Renal cortical epithelial cell (primary cell): ENCODE measurements around the gene PLBD2. TPM values are rescaled to one million over a fixed set of nuclear protein-coding genes. Genes with fewer than 3 reads are reported as not detected.

ENCODE experiments used
- DNase-seq: peaks from one replicate; pipeline ENCODE4 v3.0.0-alpha.2; 2011; ENCODE audit warnings: low read depth
- total RNA-seq: library from RNA; depleted of rRNA; stranded (reverse); fragments of >200 nt; gene quantifications from 2 replicates; pipeline ENCODE4 v1.2.3, GENCODE V29; 2014

Gene PLBD2
- total RNA-seq, 1 donor from 2014 or later = 51.0 TPM

DNA sequence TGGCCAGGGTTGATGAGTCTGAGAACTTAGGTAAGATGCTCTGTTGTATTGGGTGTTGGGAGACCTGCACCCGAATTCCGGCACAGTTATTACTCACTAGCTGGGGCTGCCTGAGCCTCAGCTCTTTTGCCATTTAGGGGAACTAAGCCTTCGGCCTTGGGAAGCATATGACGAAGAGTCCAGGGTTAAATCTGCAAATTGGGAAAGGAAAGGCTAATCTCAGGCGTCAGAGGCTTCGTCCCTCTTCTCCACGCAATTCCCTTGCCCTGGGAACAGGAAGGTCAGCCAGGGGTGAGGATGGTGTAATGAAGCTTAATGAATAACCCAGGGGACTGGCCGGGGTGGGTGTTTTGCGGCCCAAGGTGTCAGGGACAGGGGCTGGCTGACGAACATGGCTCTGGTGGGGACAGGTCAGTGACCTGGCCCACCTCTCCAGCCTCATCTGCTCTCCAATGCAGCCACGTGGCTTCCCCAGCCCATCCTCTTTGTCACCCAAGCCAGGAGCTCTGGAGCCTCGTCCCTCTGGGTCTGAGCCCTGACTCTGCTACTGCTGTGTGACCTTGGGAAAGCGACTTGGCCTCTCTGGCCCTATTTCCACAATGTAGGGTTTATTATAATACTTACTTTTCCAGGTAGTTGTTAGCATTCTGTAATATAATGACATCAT is 60.0 kb downstream of the PLBD2 start:
- DNase-seq = peak; percentile 81

GRCh38 chr12:113420996-113421595 is 62.7 kb downstream of the PLBD2 start:
- no peak for DNase-seq

- peak; percentile 91 for DNase-seq
These were observed 63.9 kb downstream of the PLBD2 start, which contains the start of gene SDSL for GRCh38 chr12:113422030-113422885. SDSL (plus strand) TSS chr12:113422380; CDS start chr12:113427983, 5,603 bp downstream.

- no peak for DNase-seq
These were observed 64.7 kb downstream of the PLBD2 start for GRCh38 chr12:113422886-113423669.

DNA sequence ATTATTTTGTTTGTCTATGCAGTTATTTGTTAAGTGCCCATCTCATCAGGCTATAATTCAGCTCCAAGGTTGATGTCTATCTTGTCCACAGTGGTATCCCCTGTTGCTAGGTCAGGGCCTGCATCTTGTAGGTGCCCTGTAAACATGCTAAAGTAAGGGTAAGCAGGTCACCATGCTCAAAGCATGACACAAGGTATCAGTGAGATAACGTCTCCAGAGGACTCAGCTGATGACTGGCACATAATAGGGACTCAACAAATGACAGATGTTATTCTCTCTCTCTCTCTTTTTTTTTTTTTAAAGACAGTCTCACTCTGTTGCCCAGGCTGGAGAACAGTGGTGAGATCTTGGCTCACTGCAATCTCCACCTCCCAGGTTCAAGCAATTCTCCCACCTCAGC is 66.1 kb downstream of the PLBD2 start:
- DNase-seq = no peak

GRCh38 chr12:113424915-113425823 is 66.8 kb downstream of the PLBD2 start:
- peak; percentile 24 for DNase-seq

DNA sequence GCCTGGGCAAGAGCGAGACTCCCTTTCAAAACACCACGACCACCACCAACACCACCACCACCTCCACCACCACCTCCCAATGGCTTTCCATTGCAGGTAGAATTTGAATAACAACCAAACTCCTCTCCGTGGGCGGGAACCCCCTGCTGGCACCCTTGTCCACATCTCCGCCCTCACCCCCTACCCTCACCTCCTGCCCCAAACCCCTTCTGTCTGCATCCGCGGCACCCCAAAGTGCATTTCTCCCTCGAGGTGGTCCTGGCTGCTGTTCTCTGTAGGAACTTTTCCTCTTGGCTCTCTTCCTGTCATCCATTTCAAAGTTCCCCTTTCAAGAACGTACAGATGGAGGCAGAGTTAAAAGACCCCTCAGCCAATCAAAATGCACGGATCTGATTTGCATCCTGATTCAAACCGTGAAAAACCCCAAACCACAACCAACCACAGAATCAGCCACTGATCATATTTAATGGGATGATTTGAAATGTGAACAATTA is 67.6 kb downstream of the PLBD2 start:
- DNase-seq = no peak

- no peak for DNase-seq
These were observed 69.5 kb downstream of the PLBD2 start for GRCh38 chr12:113427882-113428281.

GRCh38 chr12:113428482-113428881 is 70.1 kb downstream of the PLBD2 start:
- no peak for DNase-seq

DNA sequence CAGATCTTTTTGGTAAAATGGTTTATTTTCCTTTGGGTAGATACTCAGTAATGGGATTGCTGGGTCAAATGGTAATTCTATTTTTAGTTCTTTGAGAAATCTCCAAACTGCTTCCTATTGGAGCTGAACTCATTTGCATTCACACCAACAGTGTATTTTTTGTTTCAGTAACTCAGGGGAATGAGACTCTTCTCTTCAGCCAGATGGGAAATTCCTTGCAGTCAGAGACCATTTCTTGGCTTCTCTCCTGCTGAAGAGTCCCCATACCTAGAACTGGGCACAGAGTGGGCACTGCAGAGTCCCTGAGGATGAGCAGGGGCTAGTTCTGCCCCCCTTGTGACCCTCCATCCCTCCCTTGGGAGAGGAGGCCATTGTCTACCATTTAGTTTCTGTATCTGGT is 74.6 kb downstream of the PLBD2 start:
- DNase-seq = peak; percentile 64

- DNase-seq = no peak
These were observed 77.0 kb downstream of the PLBD2 start for GRCh38 chr12:113435367-113435766.

DNA sequence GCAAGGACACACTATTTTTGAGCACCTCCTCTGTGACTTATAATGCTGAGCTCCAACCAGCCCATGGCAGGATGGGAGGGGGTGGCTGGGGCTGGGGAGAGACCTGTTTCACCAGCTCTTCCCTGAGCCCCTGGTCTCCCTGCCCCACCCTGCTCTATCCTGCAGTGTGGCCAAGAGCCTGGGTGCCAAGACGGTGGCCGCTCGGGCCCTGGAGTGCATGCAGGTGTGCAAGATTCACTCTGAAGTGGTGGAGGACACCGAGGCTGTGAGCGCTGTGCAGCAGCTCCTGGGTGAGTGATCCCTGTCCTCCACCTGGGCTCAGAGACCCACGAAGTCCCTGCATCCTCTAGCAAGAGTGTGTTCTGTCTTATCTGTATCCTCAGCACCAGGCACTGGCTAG is 78.2 kb downstream of the PLBD2 start:
- DNase-seq = no peak

DNA sequence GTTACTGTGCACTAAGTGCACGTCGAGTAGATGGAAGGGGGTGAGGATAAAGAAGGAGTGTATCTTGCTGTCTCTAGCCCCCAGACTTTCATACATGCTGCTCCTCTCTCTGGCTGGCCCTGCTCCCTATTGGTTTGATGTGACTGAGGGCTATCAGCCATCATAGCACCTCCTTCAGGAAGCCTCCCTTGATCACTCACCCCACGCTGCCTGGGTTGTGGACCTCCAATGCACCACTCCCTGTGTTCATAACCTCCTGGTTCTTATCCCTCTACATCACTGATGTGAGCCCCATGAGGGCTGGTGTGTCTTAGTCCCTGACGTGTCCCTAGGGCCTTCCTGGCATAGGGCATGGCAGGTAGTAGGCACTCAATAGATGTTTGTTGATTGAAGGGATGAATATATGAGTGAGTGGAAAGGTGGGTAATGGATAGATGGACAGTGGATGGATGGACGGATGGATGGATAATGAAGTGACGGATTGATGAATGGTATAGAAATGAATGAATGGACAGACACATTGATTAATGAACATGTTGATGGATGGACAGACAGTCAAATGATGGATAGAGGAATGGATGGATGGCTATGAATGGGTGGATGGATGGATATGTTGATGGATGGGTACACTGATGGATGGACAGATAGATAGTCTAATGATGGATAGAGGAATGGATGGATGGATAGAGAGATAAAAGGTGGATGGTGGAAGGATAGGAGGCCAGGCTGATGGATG is 78.8 kb downstream of the PLBD2 start:
- DNase-seq = no peak

DNA sequence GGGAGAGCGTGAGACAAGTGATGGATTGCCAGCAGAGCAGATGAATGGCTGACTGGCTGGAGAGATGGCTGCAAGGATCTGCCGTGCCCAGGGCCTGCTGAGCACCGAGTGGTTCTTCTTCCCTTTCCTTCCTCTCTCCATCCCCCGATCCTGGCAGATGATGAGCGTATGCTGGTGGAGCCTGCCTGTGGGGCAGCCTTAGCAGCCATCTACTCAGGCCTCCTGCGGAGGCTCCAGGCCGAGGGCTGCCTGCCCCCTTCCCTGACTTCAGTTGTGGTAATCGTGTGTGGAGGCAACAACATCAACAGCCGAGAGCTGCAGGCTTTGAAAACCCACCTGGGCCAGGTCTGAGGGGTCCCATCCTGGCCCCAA is 79.3 kb downstream of the PLBD2 start:
- no peak for DNase-seq

DNA sequence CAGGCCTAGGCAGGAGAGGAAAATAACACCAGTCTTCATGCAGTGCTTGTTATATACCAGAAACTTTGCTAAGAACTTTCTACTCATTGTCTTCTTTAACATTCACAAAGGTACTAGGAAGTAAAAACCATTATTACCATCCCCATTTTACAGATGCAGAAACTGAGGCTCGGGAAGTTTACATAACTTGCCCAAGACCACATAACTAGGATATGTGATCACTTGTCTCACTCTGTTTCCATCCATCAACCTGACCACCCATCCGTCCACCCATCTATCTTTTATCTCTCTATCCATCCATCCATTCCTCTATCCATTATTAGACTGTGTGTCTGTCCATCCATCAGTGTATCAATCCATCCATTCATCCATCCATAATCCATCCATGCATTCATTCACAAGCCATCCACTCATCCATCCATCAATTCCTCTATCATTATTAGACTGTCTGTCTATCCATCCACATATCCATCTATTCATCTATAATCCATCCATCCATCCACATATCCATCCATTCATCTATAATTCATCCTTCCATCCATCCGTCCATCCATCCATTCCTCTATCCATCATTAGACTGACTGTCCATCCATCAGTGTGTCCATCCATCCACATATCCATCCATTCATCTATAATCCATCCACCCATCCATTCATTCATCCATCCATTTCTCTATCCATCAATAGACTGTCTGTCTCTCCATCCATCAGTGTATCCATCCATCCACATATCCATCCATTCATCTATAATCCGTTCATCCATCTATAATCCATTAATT is 80.3 kb downstream of the PLBD2 start:
- DNase-seq = no peak

GRCh38 chr12:113439301-113439597 is 80.9 kb downstream of the PLBD2 start:
- DNase-seq = no peak

- DNase-seq = no peak
These were observed 81.2 kb downstream of the PLBD2 start for GRCh38 chr12:113439606-113440030.

GRCh38 chr12:113440336-113440735 is 81.9 kb downstream of the PLBD2 start:
- no peak for DNase-seq
